IMR-90 (cell line): ENCODE results near the gene TCF19. TPM values are rescaled to one million over a fixed set of nuclear protein-coding genes. Genes with fewer than 3 reads are reported as not detected.
A peak's percentile ranks its signal among the peaks of the same experiment; 100 is the strongest.

Experiments used
- ATAC-seq: fragments of 200-7000 bp; cut with Tn5 transposase; 2 replicates; pipeline ENCODE4 v1.9.1; 2020; ENCODE audit warnings: low read depth, mild to moderate bottlenecking, moderate library complexity
- BruUV-seq: library from RNA; stranded (reverse); fragments of 400-500 nt; replicated peaks from 2 replicates; lab custom pipeline; 2021; lab: Mats Ljungman, UMichigan
- CTCF ChIA-PET: fragments of 300-600 bp; formaldehyde crosslinking; extraction: SDS; loops from one replicate; lab custom pipeline; 2021; ENCODE audit warnings: antibody characterized with exemption; lab: Yijun Ruan, JAX
- POLR2A ChIA-PET: fragments of 300-600 bp; sonication (Branson Sonifier 250); formaldehyde crosslinking; loops from one replicate; lab custom pipeline; 2022; ENCODE audit warnings: antibody characterized with exemption; ENCODE audit not compliant: unreplicated experiment; lab: Charles Lee
- DNase-seq: peaks from one replicate; pipeline ENCODE4 v3.0.0; 2013
- H2AFZ ChIP-seq: replicated peaks from 2 replicates; pipeline ENCODE3; 2013; ENCODE audit warnings: low read length, mild to moderate bottlenecking; ENCODE audit not compliant: poor library complexity
- H2AK5ac ChIP-seq: 2 replicates; pipeline ENCODE4 v1.6.1; 2013; ENCODE audit warnings: low read depth, low read length, inconsistent platforms
- H2AK9ac ChIP-seq: replicated peaks from 2 replicates; pipeline ENCODE3; 2013; ENCODE audit warnings: mild to moderate bottlenecking, low read depth, low read length, moderate library complexity; ENCODE audit not compliant: poor library complexity
- H2BK120ac ChIP-seq: 2 replicates; pipeline ENCODE4 v1.6.1; 2013; ENCODE audit warnings: low read depth, low read length, inconsistent platforms
- H2BK15ac ChIP-seq: 3 replicates; pipeline ENCODE4 v1.6.1; 2013; ENCODE audit warnings: low read depth, low read length, inconsistent platforms
- H2BK20ac ChIP-seq: 2 replicates; pipeline ENCODE4 v1.6.1; 2013; ENCODE audit warnings: low read depth, mild to moderate bottlenecking, inconsistent platforms, low read length, moderate library complexity
- H2BK5ac ChIP-seq: 2 replicates; pipeline ENCODE4 v1.6.1; 2013; ENCODE audit warnings: mild to moderate bottlenecking, low read depth, low read length, inconsistent platforms; ENCODE audit not compliant: poor library complexity, severe bottlenecking
- H3K14ac ChIP-seq: replicated peaks from 2 replicates; pipeline ENCODE4 v1.6.1; 2013; ENCODE audit warnings: low read depth, low read length, inconsistent platforms
- H3K18ac ChIP-seq: 2 replicates; pipeline ENCODE4 v1.6.1; 2013; ENCODE audit warnings: low read depth, low read length, control low read depth
- H3K23ac ChIP-seq: 2 replicates; pipeline ENCODE4 v1.6.1; 2013; ENCODE audit warnings: low read depth, low read length, inconsistent platforms
- H3K27ac ChIP-seq: 2 replicates; pipeline ENCODE4 v1.5.1; 2013; ENCODE audit warnings: mild to moderate bottlenecking, control low read depth, low read length; ENCODE audit not compliant: insufficient read depth
- H3K27me3 ChIP-seq: 2 replicates; pipeline ENCODE4 v1.6.1; 2013; ENCODE audit warnings: low read length; ENCODE audit not compliant: control insufficient read depth, insufficient read depth
- H3K36me3 ChIP-seq: 2 replicates; pipeline ENCODE4 v1.6.1; 2013; ENCODE audit warnings: low read length, mixed read lengths; ENCODE audit not compliant: control insufficient read depth, insufficient read depth
- H3K4ac ChIP-seq: 2 replicates; pipeline ENCODE4 v1.6.1; 2013; ENCODE audit warnings: low read depth, low read length, inconsistent platforms
- H3K4me1 ChIP-seq: 2 replicates; pipeline ENCODE4 v1.6.1; 2013; ENCODE audit warnings: low read length, mixed read lengths; ENCODE audit not compliant: control insufficient read depth, insufficient read depth
- H3K4me2 ChIP-seq: 2 replicates; pipeline ENCODE4 v1.6.1; 2013; ENCODE audit warnings: low read depth, mild to moderate bottlenecking, control low read depth, low read length, moderate library complexity
- H3K4me3 ChIP-seq: 2 replicates; pipeline ENCODE4 v1.5.1; 2013; ENCODE audit warnings: low read depth, mild to moderate bottlenecking, control low read depth, low read length, moderate library complexity; ENCODE audit not compliant: insufficient read depth
- H3K56ac ChIP-seq: 2 replicates; pipeline ENCODE4 v1.6.1; 2013; ENCODE audit warnings: low read length, inconsistent platforms; ENCODE audit not compliant: insufficient read depth; ENCODE audit errors: extremely low read depth
- H3K79me1 ChIP-seq, 2 experiments: 2 replicates each; pipeline ENCODE4 v1.6.1; 2013; ENCODE audit warnings: low read length in 2 of 2, inconsistent platforms in 1 of 2, low read depth in 1 of 2
- H3K9ac ChIP-seq: 2 replicates; pipeline ENCODE4 v1.6.1; 2013; ENCODE audit warnings: low read depth, low read length, control low read depth
- H3K9me1 ChIP-seq: 2 replicates; pipeline ENCODE4 v1.6.1; 2013; ENCODE audit warnings: low read length, inconsistent platforms; ENCODE audit not compliant: insufficient read depth
- H3K9me3 ChIP-seq: 2 replicates; pipeline ENCODE4 v1.6.1; 2013; ENCODE audit warnings: low read length; ENCODE audit not compliant: control insufficient read depth, insufficient read depth
- H4K20me1 ChIP-seq: 2 replicates; pipeline ENCODE4 v1.6.1; 2013; ENCODE audit warnings: low read length, inconsistent platforms; ENCODE audit not compliant: insufficient read depth
- H4K5ac ChIP-seq: 2 replicates; pipeline ENCODE4 v1.6.1; 2013; ENCODE audit warnings: mild to moderate bottlenecking, low read depth, low read length, control low read depth
- H4K8ac ChIP-seq, 2 experiments: 2 replicates each; pipeline ENCODE4 v1.6.1; 2013; ENCODE audit warnings: low read depth in 2 of 2, low read length in 2 of 2, control low read depth in 1 of 2, inconsistent platforms in 1 of 2
- H4K91ac ChIP-seq: 2 replicates; pipeline ENCODE4 v1.6.1; 2013; ENCODE audit warnings: low read depth, low read length, inconsistent platforms; ENCODE audit not compliant: insufficient read depth
- BHLHE40 ChIP-seq: fragments of 150-350 bp; IDR thresholded peaks from 2 replicates; pipeline ENCODE4 v1.6.1; 2016; ENCODE audit warnings: mild to moderate bottlenecking, low read depth, low read length
- CEBPB ChIP-seq: IDR thresholded peaks from 2 replicates; pipeline ENCODE4 v1.6.1; 2012; ENCODE audit warnings: low read depth, low read length, improper control_type of control experiment
- CHD1 ChIP-seq: IDR thresholded peaks from 2 replicates; pipeline ENCODE4 v1.6.1; 2012; ENCODE audit warnings: low read depth, low read length, improper control_type of control experiment
- CTCF ChIP-seq: conservative IDR thresholded peaks from 2 replicates; pipeline ENCODE4 v1.5.1; 2012; ENCODE audit warnings: mild to moderate bottlenecking, low read depth, low read length, improper control_type of control experiment
- ELK1 ChIP-seq: fragments of 150-350 bp; IDR thresholded peaks from 2 replicates; pipeline ENCODE4 v1.6.1; 2016; ENCODE audit warnings: low read depth, mild to moderate bottlenecking, low read length, moderate library complexity, borderline replicate concordance
- FOS ChIP-seq: fragments of 150-350 bp; IDR thresholded peaks from 2 replicates; pipeline ENCODE4 v1.6.1; 2016; ENCODE audit warnings: low read depth, low read length
- MAFK ChIP-seq: IDR thresholded peaks from 2 replicates; pipeline ENCODE4 v1.6.1; 2012; ENCODE audit warnings: low read depth, low read length, improper control_type of control experiment
- MAZ ChIP-seq: IDR thresholded peaks from 2 replicates; pipeline ENCODE4 v1.6.1; 2012; ENCODE audit warnings: low read depth, mild to moderate bottlenecking, low read length, improper control_type of control experiment, moderate library complexity, borderline replicate concordance
- MXI1 ChIP-seq: IDR thresholded peaks from 2 replicates; pipeline ENCODE4 v1.6.1; 2012; ENCODE audit warnings: low read depth, mild to moderate bottlenecking, low read length, moderate library complexity, borderline replicate concordance
- NFE2L2 ChIP-seq: fragments of 150-350 bp; IDR thresholded peaks from 2 replicates; pipeline ENCODE4 v1.6.1; 2016; ENCODE audit warnings: low read depth, mild to moderate bottlenecking, low read length
- POLR2A ChIP-seq: IDR thresholded peaks from 2 replicates; pipeline ENCODE4 v1.6.1; 2012; ENCODE audit warnings: mild to moderate bottlenecking, low read depth, low read length
- RAD21 ChIP-seq: IDR thresholded peaks from 2 replicates; pipeline ENCODE4 v1.6.1; 2012; ENCODE audit warnings: low read length, improper control_type of control experiment
- RCOR1 ChIP-seq: IDR thresholded peaks from 2 replicates; pipeline ENCODE4 v1.6.1; 2012; ENCODE audit warnings: mild to moderate bottlenecking, low read length, improper control_type of control experiment; ENCODE audit not compliant: insufficient replicate concordance
- RFX5 ChIP-seq: IDR thresholded peaks from 2 replicates; pipeline ENCODE4 v1.8.0; 2012; ENCODE audit warnings: low read depth, mild to moderate bottlenecking, low read length, moderate library complexity
- SMC3 ChIP-seq: fragments of 150-350 bp; IDR thresholded peaks from 2 replicates; pipeline ENCODE4 v1.6.1; 2016; ENCODE audit warnings: low read depth, mild to moderate bottlenecking, antibody characterized with exemption, low read length, moderate library complexity
- WGBS, 2 experiments: methylation state at CpG; one replicate each; pipeline versions ENCODE4 v1.1.5 to v1.1.7; 2013; ENCODE audit warnings: missing lambda C conversion rate in 2 of 2; ENCODE audit not compliant: insufficient read length in 1 of 2; ENCODE audit errors: extremely low coverage in 2 of 2; 5-methylcytosine and 5-hydroxymethylcytosine counted together
- dilution Hi-C: fragments of 300-500 bp; cut with HindIII; formaldehyde crosslinking; loops from one replicate; pipeline ENCODE4 v1.14.3; 2018; ENCODE audit warnings: low sequenced_read_pairs; ENCODE audit not compliant: unreplicated experiment
- in situ Hi-C: fragments of 300-500 bp; cut with MboI; formaldehyde crosslinking; loops from 3 replicates; pipeline ENCODE4 v1.14.3; 2019; ENCODE audit warnings: low sequenced_read_pairs, inconsistent platforms, mixed read lengths
- intact Hi-C: fragments of 100-400 bp; cut with micrococcal nuclease; formaldehyde crosslinking; loops from 2 replicates; pipeline ENCODE4 v1.10.0; 2022
- polyA plus RNA-seq, 3 experiments: library from polyadenylated mRNA; depleted of rRNA; stranded (reverse); fragments of >200 nt; gene quantifications; 2 replicates each; pipeline ENCODE4 v1.2.3, GENCODE V29; 2012; ENCODE audit warnings: low replicate concordance in 1 of 3
- total RNA-seq: library from RNA; depleted of rRNA; stranded (reverse); fragments of >200 nt; gene quantifications from 2 replicates; pipeline ENCODE4 v1.2.3, GENCODE V29; 2012

TCF19 gene
- total and polyA plus RNA-seq, 2 of the 4 experiments (the other 2 are of a cell fraction) = 13.1 to 14.2 TPM

GRCh38 chr6:31202259-31203166 lies 44.1 kb downstream of the TCF19 start:
- H3K27me3 ChIP-seq = no peaks in the 10 kb centered on the region
- no TSS peak for BruUV-seq
- no peaks in the 10 kb centered on the region for H4K20me1 ChIP-seq
- peak overlapping the region; percentile 45 for H2AFZ ChIP-seq
- H3K27ac ChIP-seq = peak overlapping the region; percentile 2; the same call in 1 of the 2 replicates
- no peak overlapping the region for H3K4me3 ChIP-seq
- H2BK20ac ChIP-seq = peak overlapping the region; percentile 21
- no peak overlapping the region for H3K18ac ChIP-seq
- H2AK5ac ChIP-seq = peak overlapping the region; percentile 63
- ATAC-seq = no peak
- H2BK120ac ChIP-seq = peak overlapping the region; percentile 41; the same call in 1 of the 2 replicates
- dilution Hi-C loops (no loop called here), intact Hi-C loops (no loop called here), in situ Hi-C loops (no loop called here)
- H3K9me1 ChIP-seq = peaks cover 9% of the 10 kb centered on the region; the same call in 1 of the 2 replicates
- CTCF ChIA-PET = interaction anchor here (1.0 kb wide), 1 partner anchor 164 kb away, joined by 3 read pairs; no protein-coding TSS in a partner anchor
- peaks cover 13 to 41% of the 10 kb centered on the region in 2 experiments; a peak in 3 of 4 replicates for H3K79me1 ChIP-seq
- peak overlapping the region; percentile 63; the same call in 1 of the 2 replicates for H4K5ac ChIP-seq
- no peak overlapping the region for H2BK5ac ChIP-seq
- peaks cover 2% of the 10 kb centered on the region; the same call in 1 of the 2 replicates for H3K9me3 ChIP-seq
- H3K14ac ChIP-seq = no peak overlapping the region; the same call in 1 of the 2 replicates
- POLR2A ChIA-PET = interaction anchor here (0.6 kb wide), 1 partner anchor 59 kb away, joined by 3 read pairs; no protein-coding TSS in a partner anchor
- H3K4me2 ChIP-seq = no peak overlapping the region
- H3K9ac ChIP-seq = no peak overlapping the region
- no peak overlapping the region for H3K23ac ChIP-seq
- no CpG with 5 or more reads among the region's 11 CpGs for WGBS, 2 experiments
- H4K8ac ChIP-seq = peak overlapping the region in 1 of 2 experiments; percentile 48; a peak in 1 of 4 replicates
- peak overlapping the region; percentile 23 for H4K91ac ChIP-seq
- no peak overlapping the region; the same call in 1 of the 2 replicates for H3K56ac ChIP-seq
- H3K4ac ChIP-seq = peak overlapping the region; percentile 67
- H3K4me1 ChIP-seq = peaks cover 6% of the 10 kb centered on the region; the same call in 1 of the 2 replicates
- H2BK15ac ChIP-seq = peak overlapping the region; percentile 78; the same call in 1 of the 3 replicates
- no peak for DNase-seq
- peak overlapping the region; percentile 71 for H2AK9ac ChIP-seq
- 0 out of 2 replicates have a peak, but pooled peaks cover 1% of the 10 kb centered on the region for H3K36me3 ChIP-seq
- TF ChIP-seq FOS (no peak), ELK1 (no peak), CTCF (no peak), CEBPB (no peak), MXI1 (no peak), RAD21 (no peak), CHD1 (no peak), RFX5 (no peak), BHLHE40 (no peak), MAFK (no peak), MAZ (no peak), RCOR1 (no peak), SMC3 (no peak), NFE2L2 (no peak), POLR2A (no peak)
